H1 (cell line): ENCODE results near the gene AASDH. TPM values are rescaled to one million over a fixed set of nuclear protein-coding genes. Genes with fewer than 3 reads are reported as not detected.

Experiments
- CTCF ChIA-PET: fragments of 300-600 bp; sonication (Branson Sonifier 250); formaldehyde crosslinking; loops from one replicate; lab custom pipeline; 2021; ENCODE audit not compliant: partially characterized antibody; lab: Charles Lee
- POLR2A ChIA-PET: fragments of 300-600 bp; sonication (Branson Sonifier 250); formaldehyde crosslinking; loops from one replicate; lab custom pipeline; 2021; ENCODE audit warnings: inconsistent platforms; ENCODE audit not compliant: partially characterized antibody; lab: Charles Lee
- DNase-seq, 2 experiments: peaks; one replicate each; pipeline versions ENCODE4 v3.0.0 to v3.0.0-alpha.2; 2010 to 2022; ENCODE audit warnings: low spot score in 2 of 2, low read depth in 1 of 2, mixed read lengths in 1 of 2
- FAIRE-seq: peaks from 2 replicates; lab custom pipeline; 2011; peaks lifted over from hg19 to GRCh38; lab: Jason Lieb, UNC
- H2AFZ ChIP-seq: 2 replicates; pipeline ENCODE4 v1.8.1; 2012; ENCODE audit warnings: low read length, inconsistent platforms
- H2AK5ac ChIP-seq: 2 replicates; pipeline ENCODE4 v1.6.1; 2013; ENCODE audit warnings: low read depth, low read length
- H2BK120ac ChIP-seq: replicated peaks from 2 replicates; pipeline ENCODE3; 2013; ENCODE audit warnings: low read depth, low read length, inconsistent platforms
- H2BK12ac ChIP-seq: 2 replicates; pipeline ENCODE4 v1.6.1; 2013; ENCODE audit warnings: low read depth, low read length
- H2BK15ac ChIP-seq: 2 replicates; pipeline ENCODE4 v1.6.1; 2013; ENCODE audit warnings: low read length
- H2BK20ac ChIP-seq: 2 replicates; pipeline ENCODE4 v1.6.1; 2013; ENCODE audit warnings: low read length
- H2BK5ac ChIP-seq: 2 replicates; pipeline ENCODE4 v1.6.1; 2013; ENCODE audit warnings: low read depth, low read length
- H3K14ac ChIP-seq: 2 replicates; pipeline ENCODE4 v1.6.1; 2013; ENCODE audit warnings: inconsistent platforms; ENCODE audit not compliant: insufficient read length
- H3K18ac ChIP-seq: 2 replicates; pipeline ENCODE4 v1.6.1; 2013; ENCODE audit warnings: low read length; ENCODE audit errors: extremely low read depth
- H3K23ac ChIP-seq: 2 replicates; pipeline ENCODE4 v1.6.1; 2013; ENCODE audit warnings: inconsistent platforms; ENCODE audit not compliant: insufficient read length
- H3K23me2 ChIP-seq: 2 replicates; pipeline ENCODE4 v1.6.1; 2013; ENCODE audit warnings: low read depth, low read length
- H3K27ac ChIP-seq: 2 replicates; pipeline ENCODE4 v1.6.1; 2011; ENCODE audit warnings: low read depth, low read length, inconsistent platforms
- H3K27me3 ChIP-seq, 4 experiments: replicated peaks in 1 of 4; 1 replicate in 1 of 4; 2 replicates in 3 of 4; pipeline versions ENCODE4 v1.6.1 to v1.8.1; 2011 to 2013; ENCODE audit warnings: low read length in 3 of 4, mild to moderate bottlenecking in 3 of 4, inconsistent platforms in 2 of 4, mixed read lengths in 2 of 4, moderate library complexity in 1 of 4; ENCODE audit not compliant: control insufficient read depth in 3 of 4, insufficient read depth in 3 of 4; ENCODE audit errors: extremely low read depth in 1 of 4
- H3K36me3 ChIP-seq, 4 experiments: 2 replicates each; pipeline versions ENCODE4 v1.6.1 to v1.8.1; 2011 to 2013; ENCODE audit warnings: mild to moderate bottlenecking in 4 of 4, low read length in 3 of 4, moderate library complexity in 2 of 4, control low read depth in 1 of 4, inconsistent platforms in 1 of 4; ENCODE audit not compliant: insufficient read depth in 4 of 4, control insufficient read depth in 2 of 4
- H3K4ac ChIP-seq: replicated peaks from 2 replicates; pipeline ENCODE3; 2013; ENCODE audit warnings: low read length, low read depth, mixed read lengths, inconsistent platforms; ENCODE audit not compliant: insufficient read length
- H3K4me1 ChIP-seq, 4 experiments: replicated peaks in 1 of 4; 1 replicate in 1 of 4; 2 replicates in 3 of 4; pipeline versions ENCODE4 v1.6.1 to v1.8.1; 2011 to 2013; ENCODE audit warnings: low read length in 3 of 4, inconsistent platforms in 2 of 4, mixed read lengths in 1 of 4; ENCODE audit not compliant: insufficient read depth in 4 of 4, control insufficient read depth in 3 of 4
- H3K4me2 ChIP-seq, 2 experiments: 2 replicates each; pipeline versions ENCODE4 v1.6.1 to v1.8.1; 2011 to 2013; ENCODE audit warnings: low read depth in 2 of 2, low read length in 2 of 2, control low read depth in 1 of 2, inconsistent platforms in 1 of 2, mild to moderate bottlenecking in 1 of 2; ENCODE audit not compliant: insufficient read depth in 1 of 2
- H3K4me3 ChIP-seq, 4 experiments: fragments of 200-600, 300-600 bp in 1 of 4; sonication (generic), shearing (Covaris generic), sonication (Bioruptor Twin) in 1 of 4; 2 replicates each; pipeline versions ENCODE4 v1.5.1 to v1.8.1; 2011 to 2016; ENCODE audit warnings: low read length in 4 of 4, low read depth in 3 of 4, control low read depth in 2 of 4, inconsistent platforms in 2 of 4, mild to moderate bottlenecking in 2 of 4, mixed read lengths in 1 of 4, moderate library complexity in 1 of 4; ENCODE audit not compliant: insufficient read depth in 2 of 4; ENCODE audit errors: extremely low read depth in 1 of 4
- H3K56ac ChIP-seq: replicated peaks from 2 replicates; pipeline ENCODE3; 2013; ENCODE audit warnings: low read depth, mild to moderate bottlenecking, mixed read lengths, low read length, inconsistent platforms; ENCODE audit not compliant: insufficient read length
- H3K79me1 ChIP-seq: 2 replicates; pipeline ENCODE4 v1.6.1; 2013; ENCODE audit warnings: low read depth, low read length, control low read depth
- H3K79me2 ChIP-seq, 2 experiments: 2 replicates each; pipeline versions ENCODE4 v1.6.1 to v1.8.1; 2012 to 2013; ENCODE audit warnings: low read length in 2 of 2, mild to moderate bottlenecking in 2 of 2, inconsistent platforms in 1 of 2; ENCODE audit not compliant: insufficient read depth in 2 of 2, control insufficient read depth in 1 of 2
- H3K9ac ChIP-seq, 4 experiments: replicated peaks in 1 of 4; 1 replicate in 1 of 4; 2 replicates in 3 of 4; pipeline versions ENCODE4 v1.6.1 to v1.8.1; 2011 to 2013; ENCODE audit warnings: low read depth in 3 of 4, low read length in 3 of 4, control low read depth in 2 of 4, mild to moderate bottlenecking in 2 of 4, moderate library complexity in 2 of 4, inconsistent platforms in 1 of 4; ENCODE audit errors: extremely low read depth in 1 of 4
- H3K9me3 ChIP-seq, 2 experiments: 2 replicates each; pipeline versions ENCODE4 v1.6.1 to v1.8.1; 2012 to 2013; ENCODE audit warnings: mild to moderate bottlenecking in 2 of 2, moderate library complexity in 2 of 2, control low read depth in 1 of 2, inconsistent platforms in 1 of 2, low read depth in 1 of 2, low read length in 1 of 2, mixed read lengths in 1 of 2; ENCODE audit not compliant: insufficient read depth in 2 of 2
- H4K20me1 ChIP-seq, 2 experiments: replicated peaks in 1 of 2; 2 replicates each; pipeline versions ENCODE3 to v1.8.1; 2011 to 2013; ENCODE audit warnings: inconsistent platforms in 2 of 2, low read length in 2 of 2, mild to moderate bottlenecking in 1 of 2; ENCODE audit not compliant: insufficient read depth in 2 of 2, control insufficient read depth in 1 of 2
- H4K5ac ChIP-seq: 2 replicates; pipeline ENCODE4 v1.6.1; 2013; ENCODE audit warnings: low read length, low read depth, mixed read lengths, inconsistent platforms; ENCODE audit not compliant: insufficient read length
- H4K8ac ChIP-seq: 2 replicates; pipeline ENCODE4 v1.8.0; 2013; ENCODE audit warnings: mild to moderate bottlenecking, moderate library complexity, low read length, inconsistent platforms; ENCODE audit not compliant: insufficient read depth; ENCODE audit errors: extremely low read depth
- H4K91ac ChIP-seq: replicated peaks from 2 replicates; pipeline ENCODE3; 2013; ENCODE audit warnings: low read length, mixed read lengths, inconsistent platforms; ENCODE audit not compliant: insufficient read length
- BACH1 ChIP-seq: IDR thresholded peaks from 2 replicates; pipeline ENCODE4 v1.6.1; 2012; ENCODE audit warnings: low read length, improper control_type of control experiment
- BRCA1 ChIP-seq: IDR thresholded peaks from 2 replicates; pipeline ENCODE4 v1.6.1; 2012; ENCODE audit warnings: low read depth, low read length, improper control_type of control experiment
- EP300 ChIP-seq, 2 experiments: IDR thresholded peaks; 1 replicate in 1 of 2; 2 replicates in 1 of 2; pipeline ENCODE4 v1.6.1; 2011 to 2012; ENCODE audit warnings: low read depth in 2 of 2, low read length in 2 of 2, mild to moderate bottlenecking in 2 of 2, borderline replicate concordance in 1 of 2, inconsistent platforms in 1 of 2, moderate library complexity in 1 of 2
- HDAC6 ChIP-seq: IDR thresholded peaks from one replicate; pipeline ENCODE4 v1.7.1; 2012; ENCODE audit warnings: low read depth, mild to moderate bottlenecking, inconsistent platforms, low read length, moderate library complexity
- SP1 ChIP-seq: IDR thresholded peaks from 2 replicates; pipeline ENCODE4 v1.6.1; 2011; ENCODE audit warnings: low read depth, low read length
- WGBS, 2 experiments: shearing (Covaris generic) in 1 of 2; methylation state at CpG; one replicate each; pipeline versions ENCODE4 v1.1.6 to v1.1.7; 2013 to 2015; ENCODE audit warnings: low lambda C conversion rate in 2 of 2, mixed read lengths in 2 of 2, inconsistent platforms in 1 of 2, low coverage in 1 of 2, missing lambda C conversion rate in 1 of 2; ENCODE audit not compliant: insufficient replicate concordance in 2 of 2, insufficient coverage in 1 of 2, insufficient read length in 1 of 2; ENCODE audit errors: extremely low coverage in 1 of 2, missing lambda C conversion rate in 1 of 2; 5-methylcytosine and 5-hydroxymethylcytosine counted together
- polyA plus RNA-seq, 7 experiments: library from polyadenylated mRNA; depleted of rRNA in 3 of 7; stranded (reverse) in 5 of 7; unstranded in 2 of 7; fragments of >200 nt in 5 of 7; fragments of 200-250 nt in 2 of 7; gene quantifications; 1 replicate in 5 of 7; 2 replicates in 1 of 7; 4 replicates in 1 of 7; pipeline versions ENCODE4 v1.2.1 to v1.2.3, GENCODE V29; 2011 to 2013; ENCODE audit warnings: missing spikeins in 2 of 7, mixed read lengths in 2 of 7
- total RNA-seq: library from RNA; stranded (reverse); fragmentation: NEBNext Ultra II Directional; extraction: Animal tissue kit (Norgen Biotek cat#: 25700); gene quantifications from 2 replicates; pipeline ENCODE4 v1.2.1, GENCODE V29; 2021

AASDH gene
- total and polyA plus RNA-seq, 2 of the 8 experiments (the other 6 are each of a cell fraction or from before 2014, with no cell fraction given): 8.0 to 10.9 TPM

DNA sequence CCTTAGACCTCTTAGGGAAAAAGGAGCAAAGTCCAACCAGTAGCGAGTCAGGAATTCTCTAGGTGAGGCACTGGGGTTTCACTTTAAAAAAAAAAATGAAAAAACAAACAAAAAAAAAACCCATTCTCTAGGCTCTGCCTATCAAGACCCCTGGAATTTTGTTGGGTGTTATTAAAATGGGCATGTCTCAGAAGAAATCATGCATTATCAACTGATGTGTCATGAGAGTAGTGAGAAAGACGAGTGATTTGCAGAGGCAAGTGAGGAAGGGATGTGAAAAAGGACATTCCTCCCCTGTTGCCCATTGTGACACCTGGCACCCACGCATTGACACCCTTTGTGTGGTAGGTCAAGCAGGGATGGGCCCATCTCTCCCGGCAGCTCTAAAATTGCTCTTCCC is 78.9 kb downstream of the AASDH start:
- Histone ChIP-seq H3K56ac (no peak overlapping the region), H2AK5ac (no peak overlapping the region), H4K8ac (no peak overlapping the region), H2BK15ac (no peak overlapping the region), H2BK5ac (no peak overlapping the region), H2BK12ac (no peak overlapping the region), H2AFZ (no peak overlapping the region), H3K9me3 (no peaks in the 10 kb centered on the region), H3K27ac (no peak overlapping the region), H3K18ac (no peak overlapping the region), H3K36me3 (peaks cover 0 to 7% (median 0%) of the 10 kb centered on the region in 4 experiments; a peak in 2 of 8 replicates), H3K4ac (no peak overlapping the region), H3K79me1 (no peaks in the 10 kb centered on the region), H3K4me1 (no peaks in the 10 kb centered on the region), H3K79me2 (no peaks in the 10 kb centered on the region), H3K23me2 (no peaks in the 10 kb centered on the region), H4K5ac (no peak overlapping the region), H4K20me1 (no peaks in the 10 kb centered on the region), H2BK20ac (no peak overlapping the region), H4K91ac (no peak overlapping the region), H3K4me2 (no peak overlapping the region), H3K9ac (no peak overlapping the region), H3K14ac (no peak overlapping the region), H2BK120ac (no peak overlapping the region), H3K4me3 (no peak overlapping the region), H3K27me3 (peaks cover 0 to 2% (median 0%) of the 10 kb centered on the region in 4 experiments; a peak in 1 of 7 replicates), H3K23ac (no peak overlapping the region)
- FAIRE-seq: no peak
- no peak for DNase-seq
- ChIA-PET CTCF (no interaction called here), POLR2A (no interaction called here)
- WGBS, 2 experiments: 97% methylated on average over 4 of the region's 4 CpGs; no CpG with 5 or more reads in 1 of the 2 experiments
- no peak for TF ChIP-seq BACH1
- no peak for TF ChIP-seq SP1
- TF ChIP-seq BRCA1: no peak
- no peak for TF ChIP-seq EP300 (IDR thresholded peaks at IDR 0.05; ENCODE audit: borderline replicate concordance in 1 of 2, low read depth in 2 of 2, low read length in 2 of 2)
- no peak for TF ChIP-seq HDAC6
